GM10248 (cell line): ENCODE results near the gene FAU.

Experiments used
- CTCF ChIA-PET: fragments of 300-600 bp; sonication (Branson Sonifier 250); formaldehyde crosslinking; extraction: SDS; loops from one replicate; lab custom pipeline; 2021; ENCODE audit warnings: antibody characterized with exemption; lab: Yijun Ruan, JAX
- POLR2A ChIA-PET: fragments of 350-650 bp; sonication (Branson Sonifier 250); formaldehyde crosslinking; extraction: SDS; loops from one replicate; lab custom pipeline; 2020; ENCODE audit warnings: antibody characterized with exemption; lab: Yijun Ruan, JAX
- DNase-seq: peaks from one replicate; pipeline ENCODE4 v3.0.0; 2012; ENCODE audit errors: extremely low spot score
- CTCF ChIP-seq: IDR thresholded peaks from 2 replicates; pipeline ENCODE4 v1.5.1; 2012; ENCODE audit warnings: mild to moderate bottlenecking, low read depth; ENCODE audit errors: extremely low read depth, missing control alignments, control extremely low read depth

FAU gene

GRCh38 chr11:65072631-65072966, 49.3 kb downstream of the FAU start:
- ChIA-PET CTCF (interaction anchor here (1.0 to 1.3 kb wide), 3 partner anchors 9 to 58 kb away, joined by 4 to 6 read pairs (median 5); partner anchors contain the start of gene ARL2), POLR2A (no interaction called here)
- TF ChIP-seq CTCF = no peak
- DNase-seq = no peak

DNA sequence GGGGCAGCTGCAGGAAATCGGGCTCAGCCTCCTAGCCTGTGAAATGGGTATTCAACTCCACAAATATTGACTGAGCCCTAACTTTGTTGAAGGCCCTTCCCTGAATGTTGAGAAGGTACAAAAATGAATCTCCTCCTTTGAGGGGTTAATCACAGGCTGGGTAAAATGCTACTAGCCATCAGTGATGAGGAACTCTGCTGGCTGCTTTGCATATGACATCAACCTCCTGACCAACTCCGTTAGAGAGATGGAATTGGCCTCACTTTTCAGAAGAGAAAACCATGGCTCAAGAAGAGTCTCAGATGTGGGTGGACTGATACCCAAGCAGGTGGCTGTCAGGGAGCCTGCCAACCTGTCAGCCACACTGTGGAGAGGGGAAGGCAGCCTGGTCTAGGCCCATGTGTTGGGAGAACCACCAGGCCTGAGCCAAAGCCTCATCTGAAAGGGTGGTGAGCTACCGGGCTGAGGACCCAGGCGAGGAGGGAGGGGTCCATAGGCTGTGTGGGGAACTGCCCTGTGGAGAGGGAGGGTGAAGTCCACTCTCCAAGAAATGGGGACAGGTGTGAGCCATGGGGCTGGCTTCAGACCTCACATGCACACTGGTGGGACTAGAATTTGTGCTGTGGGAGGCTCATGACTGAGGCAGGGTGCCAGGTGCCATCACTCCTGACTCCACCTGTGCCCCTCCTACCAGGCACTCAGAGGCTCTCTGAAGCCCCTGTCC, 49.9 kb downstream of the FAU start:
- POLR2A ChIA-PET = no interaction called here
- CTCF ChIA-PET = interaction anchor here (1.0 to 1.3 kb wide), 4 partner anchors 8 to 58 kb away, joined by 3 to 6 read pairs (median 4); partner anchors contain the start of gene ARL2
- peak; percentile 65 for DNase-seq
- no peak for TF ChIP-seq CTCF
